PC-3 (cell line): ENCODE data around the gene MBOAT7. TPM values are rescaled to one million over a fixed set of nuclear protein-coding genes. Genes with fewer than 3 reads are reported as not detected.

Experiments used
- ATAC-seq: fragments of 200-7000 bp; cut with Tn5 transposase; 2 replicates; pipeline ENCODE4 v1.9.1; 2020; ENCODE audit warnings: mild to moderate bottlenecking, moderate library complexity
- BruUV-seq: library from RNA; stranded (reverse); fragments of 400-500 nt; replicated peaks from 2 replicates; lab custom pipeline; 2021; lab: Mats Ljungman, UMichigan
- CTCF ChIA-PET: fragments of 300-600 bp; sonication (Branson Sonifier 250); formaldehyde crosslinking; loops from one replicate; lab custom pipeline; 2022; ENCODE audit warnings: antibody characterized with exemption; lab: Charles Lee
- POLR2A ChIA-PET: fragments of 300-600 bp; sonication (Branson Sonifier 250); formaldehyde crosslinking; loops from one replicate; lab custom pipeline; 2022; ENCODE audit warnings: antibody characterized with exemption; ENCODE audit not compliant: unreplicated experiment; lab: Charles Lee
- DNase-seq: peaks from one replicate; pipeline ENCODE4 v3.0.0-alpha.2; 2015
- H2AFZ ChIP-seq: fragments of 300-600 bp; sonication (generic); 2 replicates; pipeline ENCODE4 v1.6.0; 2016; ENCODE audit warnings: antibody characterized with exemption, low read length
- H3F3A ChIP-seq: fragments of 300-600 bp; sonication (generic); one replicate; pipeline ENCODE4 v1.6.0; 2017; ENCODE audit warnings: antibody characterized with exemption, low read length, control low read depth, mild to moderate bottlenecking; ENCODE audit not compliant: unreplicated experiment
- H3K27ac ChIP-seq: fragments of 300-600 bp; sonication (generic); 2 replicates; pipeline ENCODE4 v1.5.1; 2016; ENCODE audit warnings: mild to moderate bottlenecking, low read length
- H3K27me3 ChIP-seq: fragments of 300-600 bp; sonication (generic); 2 replicates; pipeline ENCODE4 v1.6.1; 2016; ENCODE audit warnings: low read length, mixed read lengths
- H3K36me3 ChIP-seq: fragments of 300-600 bp; sonication (generic); 2 replicates; pipeline ENCODE4 v1.6.1; 2016; ENCODE audit warnings: low read depth, mixed run types, low read length, mixed read lengths
- H3K4me1 ChIP-seq: fragments of 300-600 bp; sonication (generic); 2 replicates; pipeline ENCODE4 v1.5.1; 2016; ENCODE audit warnings: low read length; ENCODE audit not compliant: insufficient read depth
- H3K4me2 ChIP-seq: fragments of 300-600 bp; sonication (generic); 2 replicates; pipeline ENCODE4 v1.6.0; 2016; ENCODE audit warnings: low read length
- H3K4me3 ChIP-seq: fragments of 300-600 bp; sonication (generic); 2 replicates; pipeline ENCODE4 v1.5.1; 2016; ENCODE audit warnings: mild to moderate bottlenecking, low read length, mixed read lengths
- H3K79me2 ChIP-seq: fragments of 300-600 bp; sonication (generic); 2 replicates; pipeline ENCODE4 v1.6.1; 2017; ENCODE audit warnings: low read length, mixed read lengths
- H3K9ac ChIP-seq: fragments of 300-600 bp; sonication (generic); 2 replicates; pipeline ENCODE4 v1.6.0; 2016; ENCODE audit warnings: mild to moderate bottlenecking, low read length
- H3K9me2 ChIP-seq: fragments of 300-600 bp; sonication (generic); replicated peaks from 2 replicates; pipeline ENCODE4 v1.6.1; 2016; ENCODE audit warnings: mixed run types, low read length, mixed read lengths
- H3K9me3 ChIP-seq: fragments of 300-600 bp; sonication (generic); 2 replicates; pipeline ENCODE4 v1.6.1; 2016; ENCODE audit warnings: low read length, mixed read lengths
- H4K20me1 ChIP-seq: fragments of 300-600 bp; sonication (generic); 2 replicates; pipeline ENCODE4 v1.6.1; 2016; ENCODE audit warnings: low read length, mixed read lengths
- EZH2 ChIP-seq: fragments of 300-600 bp; sonication (generic); IDR thresholded peaks from one replicate; pipeline ENCODE4 v1.6.1; 2017; ENCODE audit warnings: antibody characterized with exemption, mild to moderate bottlenecking, low read length; ENCODE audit not compliant: unreplicated experiment
- EZH2phosphoT487 ChIP-seq: fragments of 300-600 bp; sonication (generic); IDR thresholded peaks from 2 replicates; pipeline ENCODE4 v1.6.1; 2018; ENCODE audit warnings: mild to moderate bottlenecking, antibody characterized with exemption, low read length, borderline replicate concordance
- intact Hi-C: fragments of 100-400 bp; cut with micrococcal nuclease; formaldehyde crosslinking; loops from 2 replicates; pipeline ENCODE4 v1.9.0; 2023
- total RNA-seq: library from RNA; depleted of rRNA; stranded (reverse); fragments of >200 nt; gene quantifications from 2 replicates; pipeline ENCODE4 v1.2.3, GENCODE V29; 2014
- TF ChIP-seq, protein P1 (sequence below): fragments of 300-600 bp; sonication (generic); conservative IDR thresholded peaks from 2 replicates; pipeline ENCODE4 v1.5.1; 2017; ENCODE audit warnings: antibody characterized with exemption, low read depth, mild to moderate bottlenecking, low read length

Gene MBOAT7
- total RNA-seq, 1 experiment from 2014 or later, result 231 TPM

DNA sequence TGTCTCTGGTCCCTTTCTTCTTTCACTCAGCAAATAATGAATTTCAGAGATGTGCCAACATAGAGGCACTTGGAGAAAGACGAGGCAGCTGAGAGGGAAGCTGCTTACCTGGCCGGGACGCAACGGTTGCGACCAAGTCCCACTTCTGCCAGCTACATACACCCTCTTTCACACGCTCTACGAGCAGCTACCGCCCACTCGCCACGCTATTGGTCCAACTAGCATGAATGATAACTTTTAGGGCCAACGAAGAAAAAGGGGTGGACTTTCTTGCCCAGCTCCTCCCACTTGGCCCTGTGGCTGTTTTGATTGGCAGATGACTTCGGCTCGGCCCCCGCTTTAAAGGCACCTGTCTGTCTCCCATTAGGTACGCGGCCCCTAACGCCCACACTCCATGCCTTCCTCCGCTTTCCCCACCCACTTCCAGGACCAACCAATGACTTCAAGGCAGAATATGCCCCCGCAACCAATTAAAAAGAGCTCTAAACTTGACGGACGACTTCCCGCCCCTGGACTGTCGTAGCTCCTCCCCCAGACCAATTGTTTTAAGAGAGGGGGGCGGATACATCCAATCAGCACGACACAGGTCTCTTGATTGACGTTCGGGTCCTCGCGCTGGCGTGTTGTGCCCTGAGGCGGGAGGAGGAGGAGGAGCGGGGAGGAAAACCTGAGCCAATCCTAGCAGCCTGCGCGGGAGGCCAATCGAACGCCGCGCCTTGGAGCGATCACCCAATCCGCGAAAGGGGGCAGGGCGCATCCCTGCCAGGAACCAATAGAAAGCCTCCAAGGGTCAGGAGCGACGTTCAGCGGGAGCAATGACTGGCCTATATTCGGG is 52.3 kb downstream of the MBOAT7 start:
- Histone ChIP-seq H3K9me3 (no peaks in the 10 kb centered on the region), H3K27me3 (no peaks in the 10 kb centered on the region), H3K4me1 (peaks cover 20% of the 10 kb centered on the region; the same call in 1 of the 2 replicates), H4K20me1 (peaks cover 35% of the 10 kb centered on the region), H3K4me2 (peak overlapping the region; percentile 93), H3K36me3 (peaks cover 18% of the 10 kb centered on the region; the same call in 1 of the 2 replicates), H3K79me2 (peaks cover 45% of the 10 kb centered on the region), H3K4me3 (peak overlapping the region; percentile 86), H3K27ac (peak overlapping the region; percentile 79), H3K9ac (peak overlapping the region; percentile 99), H3F3A (no peaks in the 10 kb centered on the region), H3K9me2 (no peaks in the 10 kb centered on the region), H2AFZ (peak overlapping the region; percentile 68)
- CTCF ChIA-PET, result interaction anchor here (0.6 to 1.9 kb wide), 8 partner anchors 21 to 478 kb away, joined by 3 to 11 read pairs (median 7); partner anchors contain the start of genes LENG1 and MBOAT7
- peak; percentile 100 for DNase-seq
- intact Hi-C loops, result loop anchor here (1.0 kb wide), 3 partner anchors 22 to 52 kb away; partner anchors contain the start of genes LENG1, MBOAT7, PRPF31 and TFPT
- peak; percentile 80 for ATAC-seq
- TF ChIP-seq EZH2phosphoT487 (no peak), EZH2 (no peak)
- TF ChIP-seq, protein P1, sequence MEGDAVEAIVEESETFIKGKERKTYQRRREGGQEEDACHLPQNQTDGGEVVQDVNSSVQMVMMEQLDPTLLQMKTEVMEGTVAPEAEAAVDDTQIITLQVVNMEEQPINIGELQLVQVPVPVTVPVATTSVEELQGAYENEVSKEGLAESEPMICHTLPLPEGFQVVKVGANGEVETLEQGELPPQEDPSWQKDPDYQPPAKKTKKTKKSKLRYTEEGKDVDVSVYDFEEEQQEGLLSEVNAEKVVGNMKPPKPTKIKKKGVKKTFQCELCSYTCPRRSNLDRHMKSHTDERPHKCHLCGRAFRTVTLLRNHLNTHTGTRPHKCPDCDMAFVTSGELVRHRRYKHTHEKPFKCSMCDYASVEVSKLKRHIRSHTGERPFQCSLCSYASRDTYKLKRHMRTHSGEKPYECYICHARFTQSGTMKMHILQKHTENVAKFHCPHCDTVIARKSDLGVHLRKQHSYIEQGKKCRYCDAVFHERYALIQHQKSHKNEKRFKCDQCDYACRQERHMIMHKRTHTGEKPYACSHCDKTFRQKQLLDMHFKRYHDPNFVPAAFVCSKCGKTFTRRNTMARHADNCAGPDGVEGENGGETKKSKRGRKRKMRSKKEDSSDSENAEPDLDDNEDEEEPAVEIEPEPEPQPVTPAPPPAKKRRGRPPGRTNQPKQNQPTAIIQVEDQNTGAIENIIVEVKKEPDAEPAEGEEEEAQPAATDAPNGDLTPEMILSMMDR, result no peak
- POLR2A ChIA-PET, result interaction anchor here (0.5 to 1.3 kb wide), 15 partner anchors 17 to 1948 kb away, joined by 3 to 25 read pairs (median 8); partner anchors contain the start of genes LENG1, MBOAT7, MYADM and PRPF31
- BruUV-seq, result no TSS peak

DNA sequence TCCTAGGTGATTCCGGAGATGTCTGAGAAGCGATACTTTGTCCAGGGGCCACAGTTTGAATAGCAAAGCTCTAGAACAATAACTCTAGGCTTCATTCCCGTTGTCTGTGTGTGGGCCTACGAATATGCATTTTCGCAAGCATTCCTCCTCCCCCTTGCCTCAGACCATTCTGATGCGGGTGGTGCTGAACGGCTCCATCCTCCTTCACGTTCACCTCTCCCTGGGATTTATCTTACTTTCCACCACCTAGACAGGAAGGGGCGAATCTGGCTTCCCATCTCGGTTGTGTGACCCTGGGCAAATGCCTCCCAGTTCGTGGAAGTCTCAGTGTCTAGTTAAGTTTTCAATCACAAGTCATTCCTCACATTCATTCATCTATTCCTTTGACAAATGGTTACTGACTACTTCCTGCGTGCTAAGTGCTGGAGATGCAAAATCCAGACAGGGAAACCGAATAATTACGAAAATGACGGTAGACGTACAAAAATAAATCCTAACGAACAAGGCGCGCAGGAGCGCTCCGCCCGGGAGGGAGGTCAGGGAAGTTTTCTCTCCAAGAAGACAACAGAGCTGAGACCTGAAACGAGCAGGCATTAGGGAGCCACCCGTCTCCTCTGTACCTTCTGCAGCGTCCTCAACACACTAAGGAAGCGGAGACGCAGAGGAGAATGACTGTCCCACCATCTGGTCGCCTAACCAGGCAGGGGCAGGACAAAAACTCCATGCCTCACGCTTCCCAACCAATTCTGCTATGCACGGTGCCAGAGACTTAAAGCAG is 53.1 kb downstream of the MBOAT7 start:
- no peaks in the 10 kb centered on the region for H3F3A ChIP-seq
- no peaks in the 10 kb centered on the region for H3K9me2 ChIP-seq
- H4K20me1 ChIP-seq, result peaks cover 28% of the 10 kb centered on the region
- ChIA-PET CTCF (interaction anchor here (0.6 to 1.9 kb wide), 4 partner anchors 24 to 294 kb away, joined by 4 to 11 read pairs (median 10); partner anchors contain the start of genes LENG1 and MBOAT7), POLR2A (interaction anchor here (0.5 to 1.3 kb wide), 8 partner anchors 16 to 1947 kb away, joined by 3 to 25 read pairs (median 16); partner anchors contain the start of genes LENG1, MBOAT7, MYADM and PRPF31)
- TSS peak; percentile 93 for BruUV-seq
- H2AFZ ChIP-seq, result peak overlapping the region; percentile 68
- no peaks in the 10 kb centered on the region for H3K9me3 ChIP-seq
- H3K79me2 ChIP-seq, result peaks cover 37% of the 10 kb centered on the region
- H3K27me3 ChIP-seq, result no peaks in the 10 kb centered on the region
- H3K9ac ChIP-seq, result peak overlapping the region; percentile 49
- peaks cover 20% of the 10 kb centered on the region; the same call in 1 of the 2 replicates for H3K4me1 ChIP-seq
- intact Hi-C loops, result no loop called here
- DNase-seq (peak; percentile 15), ATAC-seq (peak; percentile 2)
- H3K27ac ChIP-seq, result peak overlapping the region; percentile 3; the same call in 1 of the 2 replicates
- H3K4me2 ChIP-seq, result peak overlapping the region; percentile 91
- peak overlapping the region; percentile 73 for H3K4me3 ChIP-seq
- TF ChIP-seq, protein P1, result no peak
- TF ChIP-seq EZH2phosphoT487, result no peak
- no peak for TF ChIP-seq EZH2
- peaks cover 17% of the 10 kb centered on the region; the same call in 1 of the 2 replicates for H3K36me3 ChIP-seq
